IPS DF 4.7 (cell line): Measurements from ENCODE around the gene GORAB.

Experiments used
- DNase-seq: peaks from one replicate; pipeline ENCODE4 v3.0.0-alpha.2; 2013; ENCODE audit warnings: low spot score; ENCODE audit errors: extremely low read depth

The GORAB gene

GRCh38 chr1:170537798-170538503, 6.0 kb downstream of the GORAB start:
- DNase-seq = no peak

DNA sequence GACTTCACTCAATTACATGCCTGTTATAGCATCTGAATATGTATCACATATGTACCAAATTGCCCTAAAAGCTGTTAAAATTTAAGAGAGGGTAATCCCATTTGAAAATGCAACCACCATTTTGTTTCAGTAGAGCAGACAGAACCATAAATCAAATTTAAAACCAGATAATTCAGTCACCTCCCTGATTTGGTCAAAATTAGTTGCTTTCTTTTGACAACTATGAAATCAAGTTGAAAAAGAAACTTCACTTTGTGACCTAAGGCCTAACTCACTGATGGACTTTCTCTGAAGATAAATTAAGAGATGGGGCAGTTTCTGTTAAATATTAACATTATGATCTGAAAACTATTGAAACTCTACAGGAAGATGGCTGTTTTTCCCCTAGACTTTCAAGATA, 6.7 kb downstream of the GORAB start:
- no peak for DNase-seq

DNA sequence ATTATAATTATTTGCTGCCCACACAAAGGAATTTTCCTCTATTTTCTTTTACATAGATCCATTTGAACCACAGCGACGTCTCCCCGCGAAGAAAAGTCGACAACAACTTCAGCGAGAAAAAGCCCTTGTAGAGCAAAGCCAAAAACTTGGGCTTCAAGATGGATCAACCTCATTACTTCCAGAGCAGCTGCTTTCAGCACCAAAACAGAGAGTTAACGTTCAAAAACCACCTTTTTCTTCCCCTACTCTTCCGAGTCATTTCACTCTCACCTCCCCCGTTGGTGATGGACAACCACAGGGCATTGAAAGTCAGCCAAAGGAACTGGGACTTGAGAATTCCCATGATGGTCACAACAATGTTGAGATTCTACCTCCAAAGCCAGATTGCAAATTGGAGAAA, 7.2 kb downstream of the GORAB start:
- no peak for DNase-seq

DNA sequence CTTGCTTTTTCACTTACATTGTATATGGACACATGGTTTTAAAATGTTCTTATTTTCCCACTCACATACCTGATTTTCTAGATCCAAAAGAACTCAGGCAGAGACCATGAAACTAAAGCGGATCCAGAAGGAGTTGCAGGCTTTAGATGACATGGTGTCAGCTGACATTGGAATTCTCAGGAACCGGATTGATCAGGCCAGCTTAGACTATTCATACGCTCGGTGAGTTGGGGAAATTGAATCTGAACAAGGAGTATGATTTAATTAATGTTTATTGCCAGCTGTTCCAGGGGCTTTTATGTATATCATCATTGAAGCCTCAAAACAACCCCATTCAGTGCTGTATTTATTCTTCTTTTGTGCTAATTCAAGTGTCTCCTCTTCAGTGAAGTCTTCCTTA, 12.7 kb downstream of the GORAB start:
- no peak for DNase-seq

- no peak for DNase-seq
Measured at GRCh38 chr1:170545476-170545875, 13.5 kb downstream of the GORAB start.

GRCh38 chr1:170547255-170547654, 15.3 kb downstream of the GORAB start:
- DNase-seq = no peak

GRCh38 chr1:170548497-170548896, 16.5 kb downstream of the GORAB start:
- no peak for DNase-seq

GRCh38 chr1:170555370-170555769, 23.4 kb downstream of the GORAB start:
- no peak for DNase-seq

GRCh38 chr1:170556917-170557316, 25.0 kb downstream of the GORAB start:
- DNase-seq = no peak

DNA sequence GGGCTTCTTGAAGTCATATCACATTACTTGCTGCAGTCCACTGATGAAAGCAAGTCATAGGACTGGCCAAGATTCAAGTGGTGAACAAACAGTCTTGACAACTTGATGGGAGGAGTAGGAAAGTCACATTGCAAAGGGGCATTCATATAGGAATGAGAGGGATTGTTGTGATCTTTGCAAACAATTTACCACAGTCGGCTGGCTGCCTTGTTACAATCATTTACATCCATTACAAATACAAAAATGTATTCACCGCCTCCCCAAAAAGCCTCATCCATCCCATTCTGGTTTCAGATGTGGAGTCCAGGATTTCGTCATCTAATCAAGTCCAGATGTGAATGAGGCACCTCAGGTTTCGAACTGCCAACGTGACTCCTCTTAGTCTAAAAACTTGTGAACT, 26.8 kb downstream of the GORAB start:
- DNase-seq = no peak

GRCh38 chr1:170559166-170559565, 27.2 kb downstream of the GORAB start:
- DNase-seq = no peak

DNA sequence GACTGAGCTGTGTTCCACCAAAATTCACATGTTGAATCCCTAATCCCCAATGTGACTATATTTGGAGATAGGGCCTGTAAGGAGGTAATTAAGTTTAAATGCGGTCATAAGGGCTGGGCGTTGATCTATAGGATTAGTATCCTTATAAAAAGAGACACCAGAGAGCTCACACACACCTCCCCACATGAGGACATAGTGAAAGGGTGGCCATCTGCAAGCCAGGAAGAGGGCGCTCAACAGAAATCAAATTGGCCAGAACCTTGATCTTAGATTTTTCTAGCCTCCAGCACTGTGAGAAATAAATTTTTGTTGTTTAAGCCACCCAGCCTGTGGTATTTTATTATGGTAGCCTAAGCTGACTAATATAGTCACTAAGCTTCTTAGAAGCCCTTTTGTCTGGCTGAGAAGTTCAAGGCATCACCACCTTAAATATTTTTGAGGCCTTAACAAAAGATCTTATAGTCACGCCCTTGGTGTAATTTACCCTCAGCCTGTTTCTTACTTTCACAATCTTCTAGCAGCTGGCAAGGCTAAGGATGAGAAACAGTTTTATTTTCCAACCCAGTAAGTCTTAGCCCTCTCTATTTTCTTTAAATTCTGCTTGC, 28.8 kb downstream of the GORAB start:
- no peak for DNase-seq

DNA sequence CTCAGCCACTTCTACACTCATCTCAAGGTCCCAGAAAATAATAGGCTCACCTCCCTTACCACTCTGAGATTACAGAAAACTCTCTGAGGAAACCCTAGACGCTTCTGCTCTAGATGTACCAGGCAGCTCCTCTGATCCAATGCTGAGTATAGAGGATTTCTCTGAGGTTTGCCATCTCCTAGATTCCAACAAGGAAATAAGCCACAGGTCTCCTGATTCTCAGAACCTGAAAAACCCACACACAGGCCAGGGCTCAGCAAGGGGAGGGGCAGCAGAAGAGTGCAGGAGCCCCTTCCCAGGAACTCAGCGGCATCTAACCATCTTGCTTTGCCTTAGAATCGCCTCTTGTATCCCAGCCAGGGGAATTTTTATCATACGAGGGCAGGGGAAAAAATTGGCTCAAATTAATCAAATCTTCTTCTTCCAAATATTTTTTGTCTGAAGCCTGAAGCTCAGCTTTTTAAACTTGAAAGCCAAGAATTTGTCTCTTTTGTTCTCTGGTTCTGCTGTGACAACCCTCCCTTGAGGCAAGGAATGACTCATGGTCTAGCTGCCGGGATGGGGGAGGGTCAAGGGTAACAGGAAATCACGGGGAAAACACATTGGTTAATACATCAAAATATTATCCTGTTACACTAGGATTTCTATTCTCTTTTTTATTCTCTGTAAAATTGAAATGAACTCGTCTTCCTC, 30.8 kb downstream of the GORAB start:
- no peak for DNase-seq

DNA sequence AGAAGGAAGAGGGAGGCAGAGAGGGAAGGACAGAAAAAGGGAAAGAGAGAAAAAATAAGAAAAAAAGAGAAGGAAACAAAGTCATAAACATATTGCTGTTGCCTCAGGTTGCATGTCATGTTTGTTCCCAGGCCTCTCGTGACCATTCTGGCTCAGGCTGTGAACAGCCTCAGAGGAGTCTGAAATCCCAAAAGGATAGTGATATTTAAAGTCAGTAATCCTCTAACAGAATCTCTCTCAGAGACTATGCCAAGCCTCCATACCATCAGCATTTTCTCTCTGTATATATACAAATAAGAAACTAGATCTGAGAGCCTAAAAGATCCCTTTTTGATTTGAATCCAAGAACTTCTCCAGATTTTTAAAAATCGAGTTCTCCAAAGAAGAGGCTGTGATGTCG, 35.2 kb downstream of the GORAB start:
- DNase-seq = no peak

- no peak for DNase-seq
Measured at GRCh38 chr1:170568197-170568596, 36.2 kb downstream of the GORAB start.

- no peak for DNase-seq
Measured at GRCh38 chr1:170576980-170577379, 45.0 kb downstream of the GORAB start.

- DNase-seq = no peak
Measured at GRCh38 chr1:170578359-170578758, 46.4 kb downstream of the GORAB start.

DNA sequence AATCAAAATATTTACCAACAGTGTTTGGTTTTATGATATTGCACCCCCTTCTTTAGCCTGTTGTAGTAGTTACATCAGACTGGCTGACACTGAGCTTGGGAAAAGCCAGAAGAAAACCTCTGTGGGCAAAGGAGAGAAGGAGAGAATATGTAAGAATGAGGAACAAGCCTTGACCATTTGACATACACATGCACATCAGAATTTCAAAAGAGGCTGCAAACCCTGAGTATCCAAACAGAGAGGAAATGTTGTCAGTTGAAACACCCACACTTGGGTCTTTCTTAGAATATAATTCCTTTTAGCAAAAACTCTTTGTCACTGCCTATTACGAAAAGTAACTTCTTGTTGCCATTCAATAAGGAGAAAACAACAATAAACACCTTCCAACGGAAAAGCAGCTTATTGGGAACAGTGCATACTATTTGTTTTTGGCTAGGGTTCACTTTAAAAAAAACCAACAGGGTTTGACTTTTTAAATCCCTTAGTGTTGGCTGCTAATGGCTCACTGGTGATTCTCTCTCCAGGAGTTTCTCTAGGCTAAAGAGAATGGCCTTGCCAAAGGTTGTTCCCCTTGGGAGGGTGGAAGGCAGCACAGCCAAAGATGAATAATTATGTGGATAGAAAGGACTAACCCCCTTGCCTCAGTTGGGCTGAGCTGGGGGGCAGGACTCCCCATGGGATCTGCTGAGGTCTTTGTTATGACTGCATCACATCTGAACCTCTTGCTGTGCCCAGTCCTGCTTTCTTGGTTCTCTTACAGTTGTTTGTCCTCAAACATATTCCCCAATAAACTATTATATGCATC, 48.9 kb downstream of the GORAB start:
- no peak for DNase-seq

- DNase-seq = no peak
Measured at GRCh38 chr1:170583186-170583585, 51.2 kb downstream of the GORAB start.

DNA sequence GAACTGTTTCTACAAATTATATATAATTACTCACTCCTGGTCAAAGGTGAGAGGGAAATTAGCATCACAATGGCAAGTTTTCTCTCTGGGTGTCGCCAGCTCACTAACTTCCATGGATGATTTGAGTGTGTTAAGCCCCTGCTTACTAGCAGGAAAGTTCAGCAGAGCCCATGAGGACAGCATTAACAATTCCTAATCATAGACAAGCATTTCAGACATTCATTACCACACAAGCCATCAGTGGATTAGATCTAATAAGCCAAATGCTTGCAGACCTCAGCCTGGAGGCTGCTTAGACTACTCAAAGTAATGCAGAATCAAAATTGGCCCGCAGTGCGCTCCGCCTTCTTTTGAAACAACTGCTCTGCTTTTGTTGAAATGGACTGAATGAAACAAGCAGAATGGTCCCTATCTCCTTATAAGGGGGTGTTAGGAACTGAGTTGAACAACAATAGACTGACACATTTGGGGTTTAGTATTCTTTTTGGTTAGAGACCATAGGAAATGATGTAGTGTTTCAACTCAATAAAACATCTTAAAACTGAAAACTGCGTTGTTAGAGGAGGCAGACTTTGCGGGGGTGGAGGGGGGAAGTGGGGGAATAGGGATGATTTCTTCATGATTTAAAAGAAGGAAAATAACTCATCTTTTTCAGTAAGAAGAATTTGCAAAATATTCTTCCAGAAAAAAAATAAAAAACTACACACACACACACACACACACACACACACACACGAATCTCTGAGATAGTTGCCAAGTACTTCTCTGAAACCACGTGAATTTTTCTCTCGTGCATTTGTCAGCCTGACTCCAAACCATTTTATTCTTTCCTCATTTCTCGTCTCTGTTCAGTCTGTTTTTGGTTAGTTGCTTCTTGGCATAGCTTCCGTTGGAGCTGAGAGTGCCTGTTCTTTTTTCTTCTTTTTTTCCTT, 54.6 kb downstream of the GORAB start:
- no peak for DNase-seq

GRCh38 chr1:170587253-170587593, 55.3 kb downstream of the GORAB start:
- DNase-seq = no peak
